Stimulated activated CD8-positive, alpha-beta memory T cell treated with anti-CD3 and anti-CD28 coated beads, Interleukin-2, amount 100 ng/mL, for 48 hours (primary cell): ENCODE measurements around the gene DBH.

ENCODE experiments used
- DNase-seq, 2 donors: peaks; one replicate each; pipeline ENCODE4 v3.0.0-alpha.2; 2020; ENCODE audit warnings: low read depth in 2 of 2

Gene DBH

DNA sequence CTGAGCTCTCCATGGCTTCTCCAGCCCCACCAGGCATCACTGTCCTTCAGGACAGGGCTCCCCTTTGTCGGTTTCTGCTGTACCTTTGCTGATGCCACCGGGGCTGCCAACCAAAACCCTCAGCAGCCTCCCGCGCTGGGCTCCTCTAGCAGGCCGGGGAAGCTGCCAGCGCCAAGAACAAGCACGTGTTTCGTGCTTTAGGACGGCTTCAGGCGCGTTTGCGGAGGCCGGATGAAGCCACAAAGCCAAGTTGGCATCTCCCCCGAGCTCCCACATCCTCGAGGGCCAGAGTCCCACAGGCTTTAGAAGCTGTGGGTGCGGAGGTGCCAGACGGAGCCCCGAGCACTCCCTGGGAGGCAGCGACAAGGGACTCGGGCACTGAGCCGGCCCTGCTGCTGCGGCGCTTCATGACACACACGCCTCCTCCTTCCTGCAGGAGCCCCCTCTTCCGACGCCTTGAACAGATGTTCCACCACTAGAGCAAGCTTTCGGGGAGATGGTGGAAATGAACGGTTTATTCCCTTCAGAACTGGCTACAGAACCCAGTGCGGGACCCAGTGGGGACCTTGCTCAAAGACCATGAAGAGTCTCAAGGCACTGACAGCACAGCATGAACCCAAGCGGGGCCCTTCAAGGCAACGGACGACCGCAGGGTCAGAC, 65.3 kb downstream of the DBH start:
- no peak for DNase-seq

DNA sequence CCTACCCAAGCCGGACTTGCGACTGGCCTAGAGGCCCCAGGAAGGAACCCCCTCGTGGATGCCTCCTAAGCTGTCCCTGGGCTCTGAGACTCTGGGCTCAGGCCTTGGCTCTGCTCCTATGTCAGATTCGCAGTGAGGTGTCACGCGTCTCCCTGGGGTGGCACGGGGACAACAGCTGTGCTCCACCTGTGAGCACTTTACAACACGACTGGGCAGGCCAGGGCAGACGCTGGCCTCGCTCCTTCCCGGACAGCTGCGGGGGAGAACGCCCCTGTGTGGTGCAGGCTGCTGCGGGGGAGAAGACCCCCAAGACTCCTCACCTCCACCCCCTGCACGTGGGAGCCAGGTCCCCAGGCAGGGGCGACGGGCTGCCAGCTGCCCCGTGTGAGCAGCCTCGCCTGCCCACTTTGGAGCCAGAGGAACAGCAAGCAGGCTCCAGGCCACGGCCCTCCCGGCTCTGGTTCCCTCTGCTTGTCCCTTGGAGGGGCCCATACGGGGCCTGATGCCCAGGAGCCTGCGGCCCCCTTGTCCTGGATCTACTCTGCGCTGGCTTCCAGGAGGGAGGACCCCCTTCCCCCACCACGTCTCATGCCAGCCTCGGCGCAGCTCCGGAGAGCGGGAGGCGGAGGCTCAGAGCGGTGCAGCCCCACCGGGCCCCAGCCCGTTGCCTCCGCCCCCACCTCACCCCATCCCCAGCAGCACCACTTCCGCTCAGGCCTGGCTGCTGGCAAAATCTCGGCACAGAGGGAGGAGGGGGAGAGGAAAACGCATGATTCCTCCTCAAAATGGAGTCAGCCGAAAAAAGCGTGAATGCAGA, 66.0 kb downstream of the DBH start:
- DNase-seq = peak in 1 of 2 donors; percentile 40

- DNase-seq = no peak
Observed at GRCh38 chr9:133702798-133703590, 66.8 kb downstream of the DBH start.

DNA sequence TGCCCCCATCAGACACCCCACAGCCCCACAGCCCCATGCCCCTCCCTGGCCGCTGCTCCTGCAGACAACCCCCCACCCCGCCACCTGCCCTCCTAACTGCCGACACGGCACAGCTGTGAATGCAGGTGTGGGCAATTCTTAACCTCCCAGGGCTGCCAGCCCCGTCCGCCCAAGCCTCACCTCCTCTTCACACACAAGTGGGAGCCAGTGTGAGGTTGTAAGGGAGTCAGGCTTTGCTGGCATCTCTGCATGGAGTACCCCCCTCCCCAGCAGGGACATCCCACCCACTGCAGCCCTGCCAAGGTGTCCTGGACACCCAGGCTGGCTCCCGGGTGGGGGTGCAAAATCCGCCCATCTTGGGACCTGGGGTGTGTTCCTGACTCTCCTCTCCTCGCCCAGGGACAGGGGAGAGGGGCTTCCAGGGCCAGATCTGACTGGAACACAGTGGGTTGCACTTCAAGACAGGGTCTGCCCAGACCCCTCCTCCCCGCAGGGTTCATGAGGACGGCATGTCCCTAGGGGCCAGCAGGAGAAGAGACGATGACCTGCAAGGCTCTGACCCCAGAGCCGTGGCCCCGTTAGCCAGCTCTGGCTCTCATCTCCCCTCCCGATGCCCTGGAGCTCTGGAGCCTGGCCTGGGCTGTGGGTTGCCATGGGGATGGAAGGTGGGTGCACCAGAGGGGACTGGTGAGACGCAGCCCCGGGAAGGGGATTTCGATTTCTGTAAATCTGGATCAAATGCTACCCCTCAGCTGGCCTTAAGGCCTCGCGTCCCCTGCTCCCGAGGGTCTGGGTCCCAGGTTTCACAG, 67.6 kb downstream of the DBH start:
- DNase-seq = no peak

- no peak for DNase-seq
Observed at GRCh38 chr9:133704711-133705181, 68.6 kb downstream of the DBH start.

GRCh38 chr9:133705576-133705975, 69.4 kb downstream of the DBH start:
- DNase-seq = no peak

DNA sequence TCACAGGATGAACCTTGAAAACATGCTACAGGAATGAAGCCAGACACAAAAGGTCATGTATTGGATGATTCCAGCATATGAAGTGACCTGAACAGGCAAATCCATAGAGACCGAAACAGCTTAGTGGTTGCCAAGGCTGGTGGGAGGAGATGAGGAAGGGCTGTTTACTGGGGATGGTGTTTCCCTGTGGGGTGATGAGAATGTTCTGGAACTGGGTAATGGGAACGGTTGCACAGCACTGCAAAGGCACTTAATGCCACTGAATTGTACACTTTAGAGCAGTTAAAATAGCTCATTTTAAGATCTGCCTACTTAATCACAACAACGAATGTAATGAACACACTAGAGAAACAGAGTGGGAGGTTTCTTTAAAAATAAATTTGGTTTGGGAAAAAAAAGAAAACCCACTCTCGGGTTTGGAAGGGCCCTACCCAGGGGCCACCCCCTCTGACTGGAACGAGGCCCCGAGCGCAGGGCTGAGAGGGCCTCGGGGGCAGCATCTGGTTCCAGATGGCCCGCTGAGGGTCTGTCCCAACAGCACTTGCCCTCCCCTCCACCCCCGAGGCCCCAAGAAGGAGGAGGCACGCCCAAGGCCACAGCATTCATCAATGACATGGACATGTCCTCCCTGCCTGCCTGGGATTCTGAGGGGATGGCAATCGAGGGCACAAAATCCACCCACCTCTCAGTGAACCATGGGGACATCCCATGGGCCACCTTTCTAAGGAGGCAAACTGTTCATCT, 70.3 kb downstream of the DBH start:
- no peak for DNase-seq

DNA sequence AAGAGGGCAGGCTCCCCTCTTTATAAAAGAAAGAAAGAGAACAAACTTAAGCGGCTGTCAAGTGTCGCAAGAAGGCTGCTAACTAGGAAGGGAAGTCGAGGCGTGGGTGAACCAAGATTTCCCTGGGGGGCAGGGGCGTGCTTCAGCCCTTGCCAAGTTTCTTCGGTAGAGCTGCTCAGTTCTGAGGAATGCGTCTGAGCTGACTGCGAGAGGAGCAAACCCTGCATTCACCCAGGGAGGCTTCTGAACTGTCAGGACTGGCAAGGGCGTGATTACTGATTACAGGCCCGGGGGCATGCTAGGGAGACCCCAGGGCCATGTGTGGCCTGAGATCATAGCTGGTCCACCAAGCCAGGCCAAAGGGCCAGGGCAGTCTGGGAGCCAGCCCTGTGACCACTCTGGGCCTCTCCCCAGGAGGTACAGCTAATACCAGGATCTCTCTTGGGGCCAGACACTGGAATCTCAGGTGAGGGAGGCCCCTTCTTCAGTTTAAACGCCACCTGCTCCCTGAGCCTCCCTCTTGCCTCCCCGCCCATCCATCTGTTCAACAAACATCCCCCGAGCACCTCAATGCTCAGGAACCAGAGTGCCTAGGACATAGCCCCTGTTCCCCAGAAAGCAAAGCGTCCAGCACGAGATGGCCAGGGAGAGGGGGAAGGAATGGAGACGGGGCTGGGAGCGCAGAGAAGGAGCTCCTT, 71.1 kb downstream of the DBH start:
- no peak for DNase-seq

GRCh38 chr9:133707763-133708245, 71.6 kb downstream of the DBH start:
- no peak for DNase-seq

DNA sequence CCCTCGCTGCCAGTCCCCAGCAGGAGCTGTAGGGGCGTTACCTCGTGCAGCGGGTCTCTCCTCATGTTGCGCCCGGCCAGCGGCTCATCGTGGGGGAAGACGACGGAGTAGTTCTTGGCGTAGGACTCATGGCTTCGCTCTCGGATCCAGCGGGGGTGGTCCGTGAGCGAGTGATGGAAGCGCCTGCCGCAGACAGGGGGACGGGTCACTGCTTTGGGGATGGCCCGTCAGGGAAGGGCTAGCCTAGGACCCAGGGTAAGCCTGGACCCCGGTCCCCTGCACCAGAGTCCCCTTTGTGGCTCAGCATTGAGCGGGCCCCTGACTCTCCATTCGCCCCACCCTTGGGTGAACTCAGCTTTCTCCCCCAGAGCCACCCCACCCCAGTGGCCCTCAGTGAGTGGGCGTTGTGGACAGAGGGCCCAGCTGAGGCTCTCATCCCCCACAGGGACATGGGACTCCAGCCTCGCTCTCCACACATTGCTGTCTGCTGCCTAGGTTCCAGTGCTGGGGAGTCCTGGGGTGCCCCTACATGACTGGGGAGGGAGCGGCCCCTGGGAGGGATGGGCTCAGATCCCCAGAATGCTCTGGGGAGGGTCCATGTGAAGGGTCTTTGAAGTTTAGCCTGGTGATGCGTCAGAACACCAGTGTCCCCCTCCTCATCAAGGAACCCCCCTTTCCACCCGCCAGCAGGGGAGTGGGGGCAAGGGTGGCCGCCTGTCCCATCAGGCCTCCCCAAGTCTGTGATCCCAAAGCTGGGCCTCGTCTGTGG, 72.3 kb downstream of the DBH start:
- no peak for DNase-seq
